NT2/D1 (cell line): ENCODE results near the gene CASP7.

Source experiments
- DNase-seq: peaks from one replicate; pipeline ENCODE4 v3.0.0-alpha.2; 2011; ENCODE audit warnings: low read depth, low spot score
- H3K27me3 ChIP-seq: 2 replicates; pipeline ENCODE4 v1.6.0; 2011; ENCODE audit warnings: mild to moderate bottlenecking; ENCODE audit not compliant: insufficient read length, insufficient read depth
- H3K36me3 ChIP-seq: 2 replicates; pipeline ENCODE4 v1.6.1; 2011; ENCODE audit warnings: mild to moderate bottlenecking, low read length, mixed read lengths; ENCODE audit not compliant: insufficient read depth, insufficient read length
- H3K4me1 ChIP-seq: 2 replicates; pipeline ENCODE4 v1.5.1; 2011; ENCODE audit not compliant: insufficient read depth, insufficient read length
- H3K4me3 ChIP-seq: 2 replicates; pipeline ENCODE4 v1.5.1; 2011; ENCODE audit warnings: low read depth; ENCODE audit not compliant: insufficient read length
- H3K9ac ChIP-seq: 2 replicates; pipeline ENCODE4 v1.6.0; 2011; ENCODE audit warnings: low read depth; ENCODE audit not compliant: insufficient read length
- H3K9me3 ChIP-seq: 2 replicates; pipeline ENCODE4 v1.5.1; 2011; ENCODE audit warnings: mild to moderate bottlenecking, low read length; ENCODE audit not compliant: insufficient read depth
- SUZ12 ChIP-seq: IDR thresholded peaks from 2 replicates; pipeline ENCODE4 v1.6.1; 2011; ENCODE audit not compliant: insufficient read length, insufficient read depth; ENCODE audit errors: extremely low read depth
- YY1 ChIP-seq: IDR thresholded peaks from 2 replicates; pipeline ENCODE4 v1.6.1; 2011; ENCODE audit not compliant: insufficient read length, insufficient read depth
- ZNF274 ChIP-seq: IDR thresholded peaks from 2 replicates; pipeline ENCODE4 v1.6.1; 2011; ENCODE audit warnings: mild to moderate bottlenecking, low read depth, low read length

CASP7 gene

DNA sequence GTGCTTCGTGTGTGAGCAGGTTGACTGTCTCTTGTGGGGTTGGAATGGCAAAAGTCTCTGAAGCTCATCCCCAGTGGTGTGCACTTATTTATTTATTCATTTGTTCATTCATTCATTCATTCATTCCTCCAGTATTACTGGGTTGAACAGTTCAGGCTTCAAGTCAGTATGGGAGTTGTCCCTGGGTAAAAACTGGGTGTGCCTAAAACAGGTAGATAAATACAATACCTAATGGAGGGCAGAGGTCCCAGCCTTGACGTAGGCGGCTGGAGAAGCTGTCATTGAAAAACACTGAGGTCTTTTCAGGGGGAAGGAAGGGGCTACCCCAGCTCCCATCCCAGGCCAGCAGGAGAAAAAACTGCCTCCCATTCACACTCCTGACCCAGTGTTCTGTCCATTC lies 11.0 kb downstream of the CASP7 start:
- no peak for TF ChIP-seq SUZ12
- TF ChIP-seq YY1 = no peak
- TF ChIP-seq ZNF274 = no peak
- H3K27me3 ChIP-seq = no peaks in the 10 kb centered on the region
- no peak overlapping the region for H3K4me3 ChIP-seq
- H3K9ac ChIP-seq = no peak overlapping the region
- peaks cover 24% of the 10 kb centered on the region for H3K36me3 ChIP-seq
- peaks cover 11% of the 10 kb centered on the region for H3K4me1 ChIP-seq
- peaks cover 23% of the 10 kb centered on the region for H3K9me3 ChIP-seq
- DNase-seq = no peak

- DNase-seq = no peak
- Histone ChIP-seq H3K9ac (no peak overlapping the region), H3K4me3 (no peak overlapping the region), H3K36me3 (peaks cover 24% of the 10 kb centered on the region), H3K4me1 (peaks cover 11% of the 10 kb centered on the region), H3K9me3 (peaks cover 22% of the 10 kb centered on the region), H3K27me3 (no peaks in the 10 kb centered on the region)
- no peak for TF ChIP-seq ZNF274
- no peak for TF ChIP-seq YY1
- no peak for TF ChIP-seq SUZ12
Observed at GRCh38 chr10:113691381-113691780, 11.7 kb downstream of the CASP7 start.

DNA sequence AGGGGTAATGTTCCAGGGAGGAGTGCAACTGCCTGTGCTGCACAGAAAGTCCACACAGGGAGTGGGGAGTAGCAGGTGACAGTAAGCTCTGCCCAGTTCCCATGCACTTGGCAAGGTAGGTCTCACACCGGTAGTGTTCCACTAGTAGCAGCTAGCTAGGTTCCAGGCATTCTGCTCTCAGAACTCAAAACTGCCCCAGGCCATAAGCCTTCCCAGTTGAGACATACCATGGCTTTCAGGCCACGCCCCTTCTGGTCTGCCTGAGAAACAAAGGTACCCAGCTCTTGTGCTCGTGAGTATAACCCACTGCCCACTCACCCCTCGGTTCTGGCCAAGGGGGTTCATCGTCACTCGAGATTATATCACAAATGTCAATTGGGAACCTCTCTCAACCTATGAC lies 12.6 kb downstream of the CASP7 start:
- TF ChIP-seq ZNF274 (no peak), YY1 (no peak), SUZ12 (no peak)
- peaks cover 11% of the 10 kb centered on the region for H3K4me1 ChIP-seq
- H3K9ac ChIP-seq = no peak overlapping the region
- no peak overlapping the region for H3K4me3 ChIP-seq
- H3K27me3 ChIP-seq = no peaks in the 10 kb centered on the region
- peaks cover 13% of the 10 kb centered on the region for H3K9me3 ChIP-seq
- H3K36me3 ChIP-seq = peaks cover 26% of the 10 kb centered on the region
- no peak for DNase-seq

GRCh38 chr10:113693348-113693747 lies 13.6 kb downstream of the CASP7 start:
- Histone ChIP-seq H3K27me3 (no peaks in the 10 kb centered on the region), H3K36me3 (peaks cover 36% of the 10 kb centered on the region), H3K9ac (no peak overlapping the region), H3K4me1 (peaks cover 11% of the 10 kb centered on the region), H3K4me3 (no peak overlapping the region), H3K9me3 (peaks cover 12% of the 10 kb centered on the region; the same call in 1 of the 2 replicates)
- TF ChIP-seq SUZ12 (no peak), ZNF274 (no peak), YY1 (no peak)
- DNase-seq = no peak

DNA sequence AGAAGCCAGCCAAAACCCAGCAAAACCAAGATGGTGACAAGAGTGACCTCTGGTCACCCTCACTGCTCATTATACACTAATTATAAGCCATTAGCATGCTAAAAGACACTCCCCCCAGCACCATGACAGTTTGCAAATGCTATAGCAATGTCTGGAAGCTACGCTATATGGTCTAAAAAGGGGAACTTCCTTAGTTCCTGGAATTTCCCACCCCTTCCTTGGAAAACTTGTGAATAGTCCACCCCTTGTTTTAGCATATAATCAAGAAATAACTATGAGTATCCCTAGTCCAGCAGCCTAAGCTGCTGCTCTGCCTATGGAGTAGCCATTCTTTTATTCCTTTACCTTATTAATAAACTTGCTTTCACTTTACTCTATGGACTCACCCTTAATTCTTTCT lies 16.0 kb downstream of the CASP7 start:
- Histone ChIP-seq H3K27me3 (no peaks in the 10 kb centered on the region), H3K9ac (no peak overlapping the region), H3K9me3 (peaks cover 12% of the 10 kb centered on the region; the same call in 1 of the 2 replicates), H3K4me3 (no peak overlapping the region), H3K4me1 (peaks cover 11% of the 10 kb centered on the region), H3K36me3 (peaks cover 54% of the 10 kb centered on the region)
- DNase-seq = no peak
- TF ChIP-seq YY1 (no peak), SUZ12 (no peak), ZNF274 (no peak)

GRCh38 chr10:113697595-113697994 lies 17.9 kb downstream of the CASP7 start:
- Histone ChIP-seq H3K36me3 (peaks cover 46% of the 10 kb centered on the region), H3K9ac (no peak overlapping the region), H3K4me3 (no peak overlapping the region), H3K27me3 (no peaks in the 10 kb centered on the region), H3K4me1 (no peaks in the 10 kb centered on the region), H3K9me3 (peaks cover 9% of the 10 kb centered on the region; the same call in 1 of the 2 replicates)
- DNase-seq = no peak
- TF ChIP-seq SUZ12 (no peak), ZNF274 (no peak), YY1 (no peak)

GRCh38 chr10:113704637-113705343 lies 25.1 kb downstream of the CASP7 start:
- peaks cover 6% of the 10 kb centered on the region for H3K36me3 ChIP-seq
- TF ChIP-seq YY1 (no peak), SUZ12 (no peak), ZNF274 (no peak)
- H3K4me3 ChIP-seq = no peak overlapping the region
- peaks cover 4% of the 10 kb centered on the region for H3K4me1 ChIP-seq
- no peaks in the 10 kb centered on the region for H3K9me3 ChIP-seq
- H3K9ac ChIP-seq = no peak overlapping the region
- no peak for DNase-seq
- H3K27me3 ChIP-seq = no peaks in the 10 kb centered on the region

DNA sequence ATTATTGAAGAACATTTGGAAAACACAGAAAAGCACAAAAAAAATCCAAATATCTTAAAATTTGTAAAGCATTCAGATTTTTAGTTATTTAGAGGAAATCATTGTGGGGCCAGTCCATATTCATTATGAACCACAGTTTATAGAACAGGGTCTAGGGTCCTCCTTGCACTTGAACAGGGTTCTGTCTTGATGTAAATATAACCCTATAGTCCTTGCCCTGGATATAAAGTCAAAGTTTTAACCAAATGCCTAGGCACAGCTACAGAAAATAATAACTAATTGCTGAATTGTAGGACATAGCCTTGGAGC lies 25.6 kb downstream of the CASP7 start:
- Histone ChIP-seq H3K4me1 (peaks cover 4% of the 10 kb centered on the region), H3K27me3 (no peaks in the 10 kb centered on the region), H3K9me3 (no peaks in the 10 kb centered on the region), H3K9ac (no peak overlapping the region), H3K4me3 (no peak overlapping the region), H3K36me3 (peaks cover 4% of the 10 kb centered on the region)
- DNase-seq = no peak
- TF ChIP-seq ZNF274 (no peak), YY1 (no peak), SUZ12 (no peak)
